ENCODE data around the gene GABARAPL1.

The GABARAPL1 gene

GRCh38 chr12:10272467-10272866 is 59.8 kb downstream of the GABARAPL1 start:
- POLR2A ChIA-PET (ENCODE audit: low non-redundant PET): no interaction called here
- CTCF ChIA-PET: no interaction called here
- H3K27ac ChIP-seq: no peak overlapping the region
- no peak for TF ChIP-seq CTCF (conservative IDR thresholded peaks at IDR 0.05; ENCODE audit: low read depth)
- DNase-seq (ENCODE audit: low spot score): no peak

Data from RWPE1 (cell line).